ENCODE results near the gene ASB18.

ASB18 gene

GRCh38 chr2:236205867-236206645, 58.1 kb downstream of the ASB18 start:
- DNase-seq = no peak

DNA sequence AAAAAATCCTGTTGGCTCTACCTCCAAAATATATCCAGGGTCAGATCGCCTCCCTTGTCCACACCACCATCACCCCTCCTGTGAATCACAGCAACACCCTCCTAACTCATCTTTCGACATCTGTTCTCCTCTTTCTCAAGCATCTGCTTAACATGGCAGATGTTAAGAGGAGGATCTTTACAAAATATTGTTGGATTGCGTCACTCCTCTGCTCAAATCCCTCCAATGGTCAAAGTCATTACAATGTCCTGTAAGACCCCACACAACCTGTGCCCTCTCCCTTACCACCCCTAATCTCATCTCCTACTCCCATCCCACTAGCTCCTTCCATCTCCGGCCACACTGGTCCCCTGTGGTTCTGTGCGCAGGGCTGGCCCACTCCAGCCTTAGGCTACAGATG, 59.3 kb downstream of the ASB18 start:
- DNase-seq = no peak

GRCh38 chr2:236200378-236200777, 63.8 kb downstream of the ASB18 start:
- no peak for DNase-seq

- no peak for DNase-seq
These were observed 67.8 kb downstream of the ASB18 start for GRCh38 chr2:236196366-236196765.

DNA sequence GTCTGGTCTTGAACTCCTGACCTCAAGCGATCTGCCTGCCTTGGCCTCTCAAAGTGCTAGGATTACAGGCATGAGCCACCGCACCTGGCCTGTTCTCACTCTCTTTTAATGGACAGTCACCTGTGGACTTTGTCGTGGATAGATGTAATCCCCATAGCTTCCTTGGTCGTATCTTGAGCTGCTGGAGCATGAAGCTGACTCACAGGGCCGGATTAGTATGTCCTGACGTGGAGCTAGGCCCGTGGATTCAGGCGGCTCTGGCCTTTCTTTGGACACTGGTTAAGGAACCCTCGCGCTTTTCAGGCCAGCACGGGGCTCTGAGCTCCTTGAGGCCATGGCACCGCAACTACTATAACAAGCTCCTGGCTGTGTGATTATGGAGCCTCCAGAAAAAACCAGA, 68.5 kb downstream of the ASB18 start:
- DNase-seq = no peak

GRCh38 chr2:236194786-236195185, 69.4 kb downstream of the ASB18 start:
- no peak for DNase-seq

DNA sequence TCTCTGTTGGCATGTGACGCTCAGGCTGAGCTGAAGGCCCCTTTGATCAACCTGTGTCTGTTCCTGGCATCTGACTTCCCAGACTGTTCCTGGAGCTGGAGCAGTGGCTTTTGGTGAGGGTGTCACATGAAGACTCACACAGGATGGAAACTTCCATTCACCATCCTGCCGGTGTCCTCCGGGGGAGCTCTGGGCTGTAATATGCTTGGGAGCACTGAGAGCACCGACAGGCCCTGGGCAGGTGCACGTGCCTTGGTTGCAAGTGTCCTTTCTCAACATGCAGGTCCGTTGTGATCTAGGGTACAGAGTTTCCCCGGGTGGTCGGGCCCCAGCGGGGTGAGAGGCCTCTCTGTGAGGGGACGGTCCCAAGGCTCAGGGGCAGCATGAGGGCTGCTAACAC, 71.2 kb downstream of the ASB18 start:
- DNase-seq = no peak

DNA sequence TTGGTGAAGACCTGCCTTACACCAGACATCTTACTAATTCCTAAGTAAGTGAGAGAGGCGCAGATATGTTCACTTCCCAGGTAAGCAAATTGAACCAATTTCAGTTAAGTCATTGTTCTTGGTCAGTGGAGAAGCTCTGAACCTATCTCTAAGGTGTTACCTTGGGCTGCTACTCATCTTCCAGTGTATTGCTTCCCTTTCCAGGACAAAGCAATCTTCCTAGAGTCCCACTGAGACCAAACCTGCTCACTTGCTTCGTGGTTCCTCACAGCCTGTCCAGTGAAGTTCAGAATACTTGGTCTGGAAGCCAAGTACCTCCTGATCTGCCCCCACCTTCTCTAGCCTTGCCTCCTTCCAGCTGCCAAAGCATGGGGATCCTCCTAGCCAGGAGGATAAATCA, 73.5 kb downstream of the ASB18 start:
- no peak for DNase-seq

DNA sequence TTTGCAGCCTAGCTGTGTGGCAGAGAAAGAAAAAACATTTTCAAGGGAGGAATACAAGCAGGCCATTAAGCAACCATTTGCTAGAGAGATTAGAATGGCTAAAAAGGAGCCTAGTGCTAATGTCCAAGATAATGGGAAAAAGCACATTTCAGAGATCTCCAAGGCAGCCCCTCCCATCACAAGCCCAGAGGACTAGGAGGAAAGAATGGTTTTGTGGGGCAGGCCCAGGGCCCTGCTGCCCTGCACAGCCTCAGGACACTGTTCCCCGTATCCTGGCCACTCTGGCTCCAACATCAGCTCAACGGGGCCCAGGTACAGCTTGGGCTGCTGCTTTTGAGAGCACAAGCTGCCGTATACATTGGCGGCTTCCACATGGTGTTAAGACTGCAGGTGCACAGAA, 79.5 kb downstream of the ASB18 start:
- no peak for DNase-seq

DNA sequence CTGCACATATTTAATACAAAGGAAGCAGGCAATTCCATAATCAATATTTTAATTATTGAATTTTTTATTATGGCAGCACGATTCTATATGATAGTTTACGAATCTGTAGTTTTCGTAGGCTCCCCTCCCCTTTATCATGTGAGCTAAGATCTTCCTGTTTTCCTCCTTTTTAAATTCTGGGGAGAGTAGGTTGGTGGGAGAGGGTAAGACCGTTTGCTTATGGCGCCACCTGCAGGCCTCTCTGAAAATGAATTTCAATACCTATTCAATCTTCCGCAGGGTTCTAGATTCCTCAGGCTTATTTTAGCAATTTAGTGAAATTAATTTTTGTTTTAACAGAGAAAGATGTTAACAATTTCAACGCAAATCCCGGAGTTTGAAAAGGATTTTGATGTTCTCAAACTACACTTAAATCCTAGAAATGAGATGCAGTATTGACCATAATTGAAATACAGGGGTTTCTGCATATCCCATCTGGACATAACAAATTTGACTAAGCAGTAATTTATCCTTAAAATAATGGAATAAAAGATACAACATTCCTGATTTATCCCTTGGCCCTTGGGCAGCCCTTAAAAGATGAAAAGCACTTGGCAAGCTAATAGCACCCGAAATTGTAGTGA, 83.3 kb downstream of the ASB18 start:
- no peak for DNase-seq

DNA sequence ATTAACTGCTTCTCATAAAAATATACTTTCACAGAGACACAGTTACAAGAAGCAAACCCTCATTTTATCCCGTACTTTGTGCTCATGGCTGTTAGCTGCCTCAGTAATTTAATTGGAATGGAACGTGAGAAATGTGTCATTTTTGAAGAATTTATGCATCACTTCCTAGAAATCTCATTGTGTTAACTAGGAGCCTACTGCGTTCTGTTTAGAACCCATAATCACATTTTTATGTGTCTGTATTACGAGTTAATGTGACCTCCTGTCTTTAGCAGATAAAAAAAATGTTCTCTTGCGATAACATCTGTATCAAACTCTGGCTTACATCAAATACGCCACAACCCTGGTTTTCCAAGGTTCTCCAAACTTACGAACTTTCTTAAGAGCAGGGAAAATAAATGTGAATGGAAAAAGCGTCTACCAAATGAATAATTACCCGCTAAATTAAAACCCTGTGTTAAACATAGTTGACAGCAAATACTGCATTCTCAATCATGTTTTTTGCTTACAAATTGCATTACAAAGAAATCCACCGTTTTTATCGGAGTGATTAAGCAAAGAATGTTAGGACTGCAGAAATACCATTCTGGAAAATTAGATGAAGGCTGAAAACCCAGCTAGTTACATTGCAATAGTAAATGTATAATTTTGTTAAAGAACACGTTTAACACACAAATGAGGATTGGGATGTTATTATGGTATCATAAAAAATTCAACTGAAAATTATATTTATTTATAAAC, 84.0 kb downstream of the ASB18 start:
- no peak for DNase-seq

DNA sequence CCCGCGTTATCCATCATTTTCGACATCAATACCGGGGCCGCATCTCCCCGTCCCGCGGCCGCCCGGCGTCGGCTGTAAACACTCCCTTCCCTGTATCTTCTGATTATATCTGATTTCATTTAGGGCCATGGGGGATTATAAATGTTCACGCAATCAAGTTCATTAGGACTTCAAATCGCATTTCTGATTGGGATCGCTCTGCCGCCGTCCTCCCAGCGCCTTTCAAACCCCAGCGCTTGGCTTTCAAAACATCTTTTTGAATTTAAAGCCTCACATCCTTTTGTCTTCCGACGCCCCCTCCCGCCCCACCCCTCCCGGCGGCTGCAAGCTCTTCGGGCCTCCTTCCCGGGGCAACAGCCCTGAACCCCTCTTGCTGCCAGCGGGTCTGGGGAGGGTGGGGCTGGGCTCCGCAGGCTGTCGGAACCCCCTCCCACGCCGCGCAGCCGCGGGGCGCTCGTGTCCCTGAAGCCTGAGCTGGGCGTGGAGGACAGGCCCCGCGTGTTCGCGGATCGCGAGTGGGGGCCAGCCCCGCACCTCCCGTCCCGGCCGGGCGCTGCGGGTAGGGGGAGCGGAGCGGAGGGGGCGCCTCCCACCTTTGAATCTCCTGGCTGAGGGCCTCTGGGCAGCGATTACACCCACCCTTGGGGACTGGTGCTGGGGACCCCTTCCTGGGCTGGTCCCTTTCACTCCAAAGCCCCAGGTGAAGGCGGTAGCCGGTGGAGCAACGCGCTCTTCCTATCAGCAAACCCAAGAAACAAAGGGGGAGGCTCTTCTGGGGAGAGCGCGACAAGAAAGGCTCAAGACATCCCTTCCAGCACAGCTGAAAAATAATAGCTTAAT, 84.8 kb downstream of the ASB18 start:
- no peak for DNase-seq

DNA sequence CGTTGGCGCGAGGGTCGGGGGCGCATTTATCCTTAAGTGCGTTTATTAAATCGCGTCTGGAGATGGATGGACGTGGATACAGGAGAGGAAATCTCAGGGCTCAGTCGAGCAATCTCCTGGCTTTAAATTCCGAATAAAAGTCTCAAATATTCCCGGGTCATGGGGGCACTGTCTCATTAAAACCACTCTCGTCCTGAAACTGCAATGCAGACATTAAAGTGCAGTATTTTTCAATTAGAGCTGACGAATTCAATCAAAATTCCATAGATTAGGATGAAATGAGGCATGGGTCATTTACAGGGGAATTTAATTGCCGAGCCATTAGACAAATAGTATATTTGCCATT, 85.3 kb downstream of the ASB18 start:
- no peak for DNase-seq

DNA sequence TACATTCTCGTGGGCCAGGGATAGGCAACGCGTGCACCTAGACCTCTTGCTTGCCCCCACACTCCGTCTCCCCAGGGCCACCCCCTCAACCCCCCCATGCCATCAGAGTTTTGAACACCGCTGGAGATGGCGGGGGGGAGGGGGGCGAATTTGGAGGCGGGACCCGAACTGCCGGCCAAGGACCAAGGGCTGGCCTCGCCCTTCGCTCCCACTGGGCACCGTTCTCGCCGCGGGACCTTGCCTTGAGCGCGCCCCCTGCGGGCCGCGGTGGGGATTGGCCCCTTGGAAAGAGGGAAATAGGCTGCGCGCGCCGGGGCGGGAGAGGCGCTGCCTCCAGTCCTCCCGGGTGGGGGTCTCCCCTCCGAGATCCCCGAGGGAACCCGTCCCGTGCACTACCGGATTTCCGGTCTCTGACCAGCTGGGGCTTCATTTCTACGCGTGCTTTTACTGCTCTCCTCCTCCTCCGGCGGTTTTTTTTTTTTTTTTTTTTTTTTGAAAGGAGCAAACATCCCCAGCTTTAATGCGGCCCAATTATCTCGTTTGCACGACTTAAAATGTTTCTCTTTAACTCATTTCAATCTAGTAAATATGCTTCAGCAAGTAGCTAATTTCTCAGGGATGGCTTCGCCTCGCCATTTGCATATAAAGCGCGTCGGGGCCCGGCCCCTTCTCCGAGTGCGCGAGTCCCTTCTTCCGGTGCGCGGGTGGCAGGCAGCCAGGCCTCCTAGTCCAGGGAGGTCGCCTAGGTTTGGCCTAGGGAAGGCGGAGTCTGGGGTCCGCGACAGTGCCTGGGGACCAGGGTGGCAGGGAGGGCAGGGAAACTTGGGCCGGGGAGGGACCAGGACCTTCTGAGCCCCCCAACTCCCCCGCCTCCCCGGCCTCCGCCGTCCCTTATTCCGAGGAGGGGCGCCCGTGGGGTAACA, 86.0 kb downstream of the ASB18 start:
- no peak for DNase-seq

GRCh38 chr2:236177604-236177966, 86.6 kb downstream of the ASB18 start:
- no peak for DNase-seq

GRCh38 chr2:236176951-236177350, 87.3 kb downstream of the ASB18 start:
- no peak for DNase-seq

- no peak for DNase-seq
These were observed 87.8 kb downstream of the ASB18 start for GRCh38 chr2:236176417-236176816.

GRCh38 chr2:236175548-236176150, 88.6 kb downstream of the ASB18 start:
- no peak for DNase-seq

DNA sequence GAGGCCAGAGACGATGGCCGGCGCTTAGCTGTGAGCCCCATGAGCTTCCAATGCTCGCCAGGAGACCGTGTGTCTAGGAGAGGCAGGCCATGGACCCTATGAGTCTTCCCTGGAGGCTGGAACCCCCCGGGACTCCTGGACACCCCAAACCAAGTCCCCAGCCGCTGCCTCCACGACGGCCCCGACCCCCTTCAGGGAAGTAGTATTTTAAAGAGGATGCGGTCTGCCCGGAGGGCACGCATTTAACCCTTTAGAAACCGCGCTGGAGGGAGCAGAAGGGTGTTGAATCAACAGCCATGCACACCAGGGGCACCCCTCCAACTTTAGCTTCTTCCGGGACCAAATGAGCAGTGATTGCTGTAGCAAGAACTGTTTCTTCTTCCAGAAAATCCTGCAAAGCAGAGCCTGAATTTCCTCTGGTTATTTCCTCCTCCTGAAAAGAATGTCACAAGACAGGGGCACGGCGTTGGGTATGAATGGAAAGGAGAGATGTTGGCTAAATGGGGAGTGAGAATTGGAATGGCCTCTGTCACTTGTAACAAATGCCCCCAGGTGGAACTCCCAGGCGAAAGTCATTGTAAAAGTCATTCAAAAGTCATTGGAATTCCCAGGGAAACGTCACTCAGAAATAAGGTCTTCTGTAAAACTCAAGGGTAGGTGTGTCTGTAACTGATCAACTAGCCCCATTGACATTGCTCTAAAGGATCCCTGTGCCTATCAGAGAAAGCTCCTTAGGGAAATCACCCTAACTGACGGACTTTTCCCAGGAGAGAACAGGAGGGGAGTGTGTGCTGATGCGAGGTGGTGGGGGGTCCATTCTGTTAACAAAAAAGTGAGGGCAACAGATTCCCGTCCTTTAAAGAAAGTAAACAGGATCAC, 90.2 kb downstream of the ASB18 start:
- no peak for DNase-seq

DNA sequence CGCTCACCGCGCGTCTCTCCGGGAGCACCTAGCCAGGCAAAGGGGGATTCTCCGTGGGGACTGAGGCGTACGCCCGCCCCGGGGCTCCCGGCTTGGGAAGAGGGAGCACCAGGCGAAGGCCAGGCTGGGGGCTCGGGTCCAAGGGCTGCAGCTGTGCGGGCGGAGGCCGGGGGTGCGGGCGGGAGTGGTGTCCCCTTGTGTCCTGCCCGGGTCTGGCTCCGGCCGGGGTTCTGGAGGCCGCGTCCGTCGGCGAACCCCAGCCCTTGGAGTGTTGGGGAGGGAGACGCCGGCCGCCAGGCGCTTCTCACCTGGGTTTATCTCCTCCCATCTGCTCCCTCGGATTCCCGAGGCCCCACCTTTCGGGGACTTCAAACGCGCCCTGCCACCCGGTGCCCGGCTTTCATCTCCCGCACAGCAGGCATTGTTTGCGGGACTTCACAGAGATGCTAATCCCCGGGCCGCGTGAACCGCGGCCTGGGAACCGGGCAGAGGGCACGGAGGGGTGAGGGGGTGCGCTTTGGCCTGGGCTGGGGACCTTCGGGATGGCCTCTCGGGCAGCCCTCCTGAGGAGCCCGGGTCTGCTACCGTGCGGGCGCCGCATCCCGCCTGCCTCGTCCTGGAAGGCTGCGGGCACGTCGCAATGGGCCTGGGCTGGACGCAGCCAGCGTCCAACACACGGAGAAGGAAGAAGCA, 91.0 kb downstream of the ASB18 start:
- no peak for DNase-seq
